Measurements from ENCODE around the gene ARHGAP27. TPM values are rescaled to one million over a fixed set of nuclear protein-coding genes. Genes with fewer than 3 reads are reported as not detected.

The ARHGAP27 gene
- total and polyA plus RNA-seq, 2 experiments from 2014 or later, result 21.1 to 27.9 TPM

DNA sequence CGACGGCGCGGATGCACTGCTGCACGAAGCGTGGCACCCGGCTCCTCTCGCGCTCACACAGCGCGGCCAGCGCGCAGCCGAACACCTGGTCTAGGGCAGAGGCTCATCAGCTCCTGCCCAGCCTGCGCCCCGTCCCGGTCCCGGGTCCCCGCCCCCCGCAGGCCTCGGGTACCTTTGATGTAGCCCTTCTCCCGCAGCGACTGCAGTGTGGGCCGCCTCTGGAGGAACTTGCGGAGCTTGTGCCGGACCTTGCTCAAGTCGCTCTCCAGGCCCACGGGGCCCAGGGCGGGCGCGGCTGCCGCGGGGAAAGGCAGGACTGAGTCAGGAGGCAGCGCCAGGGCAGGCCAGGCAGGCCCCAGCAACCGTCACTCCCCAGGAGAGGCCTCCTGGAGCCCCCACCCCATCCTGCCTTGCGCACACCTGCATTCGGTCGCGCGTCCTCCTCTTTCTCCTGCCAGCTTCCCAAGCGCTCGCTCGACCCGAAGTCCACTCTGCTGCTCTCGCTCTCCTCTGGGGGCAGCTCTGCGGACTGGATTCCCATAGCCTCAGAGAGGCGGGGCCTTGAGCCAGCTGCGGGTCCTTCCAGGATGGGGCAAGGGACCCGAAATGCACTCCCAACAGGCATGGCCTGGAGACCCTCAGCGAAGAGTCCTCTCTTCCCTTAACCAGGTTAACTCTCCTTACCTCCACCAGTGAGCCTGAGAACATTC lies 36.0 kb downstream of the ARHGAP27 start:
- H3K9me2 ChIP-seq (replicated peaks; ENCODE audit: insufficient read depth), result no peaks in the 10 kb centered on the region
- H3K4me3 ChIP-seq, result no peak overlapping the region
- H3K4me2 ChIP-seq, result no peak overlapping the region
- no peaks in the 10 kb centered on the region for H3K9me3 ChIP-seq (ENCODE audit: low read depth)
- no peak overlapping the region for H2AFZ ChIP-seq
- 97% methylated on average over 30 of the region's 50 CpGs for WGBS (ENCODE audit: low lambda C conversion rate, missing lambda C conversion rate)
- H3K27me3 ChIP-seq, result no peaks in the 10 kb centered on the region
- H4K20me1 ChIP-seq (ENCODE audit: insufficient read depth, poor library complexity, severe bottlenecking), result no peaks in the 10 kb centered on the region
- no peak for DNase-seq (ENCODE audit: low spot score)
- TF ChIP-seq EZH2 (IDR thresholded peaks at IDR 0.05; ENCODE audit: borderline replicate concordance) (no peak), EZH2phosphoT487 (IDR thresholded peaks at IDR 0.05; ENCODE audit: low read depth, severe bottlenecking, unreplicated experiment) (no peak), CTCF (IDR thresholded peaks at IDR 0.05; ENCODE audit: poor library complexity) (no peak)
- H3K36me3 ChIP-seq (replicated peaks; ENCODE audit: insufficient read depth, low read depth), result no peaks in the 10 kb centered on the region
- no peak overlapping the region for H3K27ac ChIP-seq
- no peaks in the 10 kb centered on the region for H3K4me1 ChIP-seq (ENCODE audit: insufficient read depth)
- H3K79me2 ChIP-seq, result no peaks in the 10 kb centered on the region

DNA sequence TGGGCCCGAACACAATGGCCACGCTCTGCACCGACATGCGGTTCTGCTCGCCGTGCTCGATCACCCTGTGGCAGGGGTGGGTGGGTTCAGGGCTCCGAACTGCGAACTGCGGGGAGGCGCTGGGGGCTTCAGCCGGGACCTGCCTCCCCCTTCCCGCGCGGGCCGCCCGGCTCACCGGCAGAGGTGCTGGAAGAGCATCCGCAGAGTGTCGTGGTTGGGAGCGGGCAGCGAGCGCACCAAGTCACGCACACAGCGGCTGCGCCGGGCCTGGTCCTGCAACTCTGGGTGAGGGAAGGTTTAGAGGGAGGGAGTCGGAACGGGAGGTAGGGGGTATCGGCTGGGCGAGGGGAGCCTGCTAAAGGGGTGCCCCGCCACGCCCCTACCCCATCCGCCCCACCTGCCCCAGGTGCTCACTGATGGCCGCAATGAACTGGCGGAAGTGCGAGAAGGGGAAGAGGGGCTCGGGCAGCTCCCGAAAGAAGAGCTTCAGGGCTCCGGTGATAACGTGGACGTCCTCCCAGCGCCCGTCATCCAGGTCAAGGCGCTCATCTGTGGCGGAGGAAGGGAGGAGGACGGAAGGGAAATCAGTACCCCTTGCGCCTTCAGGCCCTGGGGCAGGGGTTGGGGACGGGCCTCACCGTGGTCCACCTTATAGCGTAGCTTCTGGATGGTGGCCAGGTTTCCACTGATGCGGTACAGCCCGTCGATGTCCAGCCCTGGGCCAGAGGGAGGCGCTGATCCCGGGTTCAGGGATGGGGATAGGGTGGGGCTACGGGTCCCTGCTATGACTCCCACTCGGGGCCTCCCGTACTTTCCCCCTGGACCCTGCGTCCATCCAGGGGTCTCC lies 36.9 kb downstream of the ARHGAP27 start:
- Histone ChIP-seq H3K27ac (no peak overlapping the region), H3K4me1 (ENCODE audit: insufficient read depth) (no peaks in the 10 kb centered on the region), H3K9me2 (replicated peaks; ENCODE audit: insufficient read depth) (no peaks in the 10 kb centered on the region), H3K4me2 (peak overlapping the region; percentile 52), H3K79me2 (no peaks in the 10 kb centered on the region), H3K4me3 (no peak overlapping the region), H4K20me1 (ENCODE audit: insufficient read depth, poor library complexity, severe bottlenecking) (no peaks in the 10 kb centered on the region), H3K36me3 (replicated peaks; ENCODE audit: insufficient read depth, low read depth) (no peaks in the 10 kb centered on the region), H3K27me3 (no peaks in the 10 kb centered on the region), H3K9me3 (ENCODE audit: low read depth) (no peaks in the 10 kb centered on the region), H2AFZ (no peak overlapping the region)
- DNase-seq (ENCODE audit: low spot score), result no peak
- 97% methylated on average over 45 of the region's 60 CpGs for WGBS (ENCODE audit: low lambda C conversion rate, missing lambda C conversion rate)
- TF ChIP-seq EZH2 (IDR thresholded peaks at IDR 0.05; ENCODE audit: borderline replicate concordance) (no peak), CTCF (IDR thresholded peaks at IDR 0.05; ENCODE audit: poor library complexity) (no peak), EZH2phosphoT487 (IDR thresholded peaks at IDR 0.05; ENCODE audit: low read depth, severe bottlenecking, unreplicated experiment) (no peak)

- Histone ChIP-seq H2AFZ (no peak overlapping the region), H3K36me3 (replicated peaks; ENCODE audit: insufficient read depth, low read depth) (no peaks in the 10 kb centered on the region)
- TF ChIP-seq CTCF (IDR thresholded peaks at IDR 0.05; ENCODE audit: poor library complexity) (peak; percentile 76), EZH2phosphoT487 (IDR thresholded peaks at IDR 0.05; ENCODE audit: low read depth, severe bottlenecking, unreplicated experiment) (no peak)
Measured at GRCh38 chr17:45394913-45395568, 37.6 kb downstream of the ARHGAP27 start.

More at GRCh38 chr17:45394913-45395568, 37.6 kb downstream of the ARHGAP27 start:
- Histone ChIP-seq H3K9me2 (replicated peaks; ENCODE audit: insufficient read depth) (no peaks in the 10 kb centered on the region), H4K20me1 (ENCODE audit: insufficient read depth, poor library complexity, severe bottlenecking) (no peaks in the 10 kb centered on the region), H3K4me3 (no peak overlapping the region), H3K27me3 (no peaks in the 10 kb centered on the region), H3K4me2 (peak overlapping the region; percentile 52), H3K79me2 (no peaks in the 10 kb centered on the region), H3K27ac (no peak overlapping the region), H3K9me3 (ENCODE audit: low read depth) (no peaks in the 10 kb centered on the region), H3K4me1 (ENCODE audit: insufficient read depth) (no peaks in the 10 kb centered on the region)
- DNase-seq (ENCODE audit: low spot score), result peak; percentile 89
- WGBS (ENCODE audit: low lambda C conversion rate, missing lambda C conversion rate), result 24% methylated on average over 30 of the region's 30 CpGs

Data from hepatocyte (in vitro differentiated cells).